Epithelial cell of esophagus (primary cell): ENCODE measurements around the gene NCOA1.
"Not testable (repeated sequence)": the region's sequence is repeated elsewhere in the genome, so short reads cannot be mapped to it uniquely, and the experiment has no call there.

ENCODE experiments used
- DNase-seq: peaks from one replicate; pipeline ENCODE4 v3.0.0; 2010; ENCODE audit warnings: low read depth
- H3K4me3 ChIP-seq: 2 replicates; pipeline ENCODE4 v1.5.1; 2011; ENCODE audit warnings: mild to moderate bottlenecking, low read length, control low read depth
- TF ChIP-seq, protein P1 (sequence below): IDR thresholded peaks from 2 replicates; pipeline ENCODE4 v1.5.1; 2011; ENCODE audit warnings: low read depth, mild to moderate bottlenecking, low read length, control low read depth, inconsistent platforms; ENCODE audit not compliant: insufficient read depth; ENCODE audit errors: missing control alignments

Gene NCOA1

DNA sequence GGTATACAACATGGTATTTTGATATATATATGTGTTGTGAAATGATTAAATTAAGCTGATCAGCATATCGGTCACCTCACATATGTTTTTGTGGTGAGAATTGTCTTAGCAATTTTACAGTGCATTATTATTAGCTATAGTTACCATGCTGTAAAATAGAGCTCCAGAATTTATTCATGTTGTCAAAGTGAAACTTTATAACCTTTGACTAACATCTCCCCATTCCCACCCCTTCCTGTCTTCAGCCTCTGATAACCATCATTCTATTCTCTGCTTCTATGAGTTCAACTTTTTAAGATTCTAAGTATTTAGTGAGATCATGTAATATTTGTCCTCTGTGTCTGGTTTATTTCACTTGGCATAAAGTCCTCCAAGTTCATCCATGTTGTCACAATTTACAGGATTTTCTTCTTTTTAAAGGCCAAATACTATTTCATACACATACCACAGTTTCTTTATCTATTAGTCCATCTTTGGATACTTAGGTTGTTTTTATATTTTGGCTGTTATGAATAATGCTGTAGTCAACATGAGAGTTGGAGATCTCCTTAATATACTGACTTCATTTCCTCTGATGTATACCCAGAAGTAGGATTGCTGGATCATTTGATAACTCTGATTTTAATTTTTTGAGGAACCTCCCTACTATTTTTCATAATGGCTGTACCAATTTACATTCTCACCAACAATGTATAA lies 30.3 kb downstream of the NCOA1 start:
- no peak for DNase-seq
- H3K4me3 ChIP-seq = no peak overlapping the region
- TF ChIP-seq, protein P1, sequence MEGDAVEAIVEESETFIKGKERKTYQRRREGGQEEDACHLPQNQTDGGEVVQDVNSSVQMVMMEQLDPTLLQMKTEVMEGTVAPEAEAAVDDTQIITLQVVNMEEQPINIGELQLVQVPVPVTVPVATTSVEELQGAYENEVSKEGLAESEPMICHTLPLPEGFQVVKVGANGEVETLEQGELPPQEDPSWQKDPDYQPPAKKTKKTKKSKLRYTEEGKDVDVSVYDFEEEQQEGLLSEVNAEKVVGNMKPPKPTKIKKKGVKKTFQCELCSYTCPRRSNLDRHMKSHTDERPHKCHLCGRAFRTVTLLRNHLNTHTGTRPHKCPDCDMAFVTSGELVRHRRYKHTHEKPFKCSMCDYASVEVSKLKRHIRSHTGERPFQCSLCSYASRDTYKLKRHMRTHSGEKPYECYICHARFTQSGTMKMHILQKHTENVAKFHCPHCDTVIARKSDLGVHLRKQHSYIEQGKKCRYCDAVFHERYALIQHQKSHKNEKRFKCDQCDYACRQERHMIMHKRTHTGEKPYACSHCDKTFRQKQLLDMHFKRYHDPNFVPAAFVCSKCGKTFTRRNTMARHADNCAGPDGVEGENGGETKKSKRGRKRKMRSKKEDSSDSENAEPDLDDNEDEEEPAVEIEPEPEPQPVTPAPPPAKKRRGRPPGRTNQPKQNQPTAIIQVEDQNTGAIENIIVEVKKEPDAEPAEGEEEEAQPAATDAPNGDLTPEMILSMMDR = no peak

DNA sequence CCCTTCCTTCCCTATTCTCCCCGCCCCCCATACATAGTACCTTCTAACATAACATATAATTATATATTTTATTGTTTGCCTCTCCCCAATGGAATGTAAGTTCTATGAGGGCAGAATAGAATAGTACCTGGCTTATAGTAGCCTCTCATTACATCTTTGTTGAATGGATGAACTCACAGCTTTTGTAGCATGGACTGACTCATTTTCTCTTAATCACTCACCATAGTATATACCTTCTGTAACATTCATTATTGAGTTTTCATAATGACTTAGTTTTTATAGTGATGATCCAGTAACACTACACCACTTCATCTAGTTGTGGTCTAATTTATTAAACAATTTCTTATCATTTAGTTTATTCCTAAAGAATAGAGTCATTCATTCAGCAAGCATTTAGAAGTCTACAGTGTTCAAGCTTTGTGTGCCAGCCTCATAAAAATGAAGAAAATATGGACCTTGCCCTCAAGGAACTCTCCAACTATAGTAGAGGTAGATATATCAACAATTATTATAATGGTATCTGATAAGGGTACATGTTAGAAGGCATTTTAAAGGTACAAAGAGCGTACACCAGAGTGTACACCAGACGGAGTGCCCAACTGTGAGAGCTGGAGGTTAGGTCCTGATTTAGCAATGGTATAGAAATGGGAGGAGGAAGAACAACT lies 31.1 kb downstream of the NCOA1 start:
- TF ChIP-seq, protein P1 = no peak
- DNase-seq = peak; percentile 11
- H3K4me3 ChIP-seq = no peak overlapping the region

DNA sequence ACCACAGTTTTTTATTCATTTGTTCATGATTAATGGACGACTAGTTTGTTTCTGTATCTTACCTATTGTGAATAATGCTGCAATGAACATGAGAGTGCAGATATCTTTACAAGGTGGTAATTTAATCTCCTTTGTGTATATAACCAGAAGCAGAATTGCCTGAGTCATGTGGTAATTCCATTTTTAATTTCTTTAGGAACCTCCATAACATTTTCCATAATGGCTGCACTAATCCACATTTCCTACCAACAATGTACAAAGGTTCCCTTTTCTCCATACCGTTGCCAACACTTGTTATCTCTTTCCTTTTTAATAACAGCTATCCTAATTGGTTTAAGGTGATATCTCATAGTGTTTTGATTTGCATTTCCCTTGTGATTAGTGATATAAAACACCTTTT lies 36.5 kb downstream of the NCOA1 start:
- TF ChIP-seq, protein P1 = no peak
- no peak overlapping the region for H3K4me3 ChIP-seq
- DNase-seq = no peak

DNA sequence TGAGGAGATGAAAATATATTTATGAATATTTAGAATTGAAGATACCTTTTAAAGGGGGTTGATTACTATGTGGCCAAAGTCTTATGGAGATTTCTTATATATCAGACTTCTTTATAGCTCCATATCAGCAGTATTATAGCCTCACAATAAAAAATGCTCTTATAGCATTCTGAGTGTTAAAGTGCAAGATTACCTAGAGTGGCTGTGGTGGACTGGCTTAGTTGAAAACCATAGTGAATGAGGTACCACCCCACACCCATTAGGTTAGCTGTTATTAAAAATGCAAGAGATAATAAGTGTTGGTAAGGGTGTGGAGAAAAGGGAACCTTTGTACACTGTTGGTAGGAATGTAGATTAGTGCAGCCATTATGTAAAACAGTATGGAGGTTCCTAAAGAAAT lies 39.7 kb downstream of the NCOA1 start:
- no peak for DNase-seq
- TF ChIP-seq, protein P1 = no peak
- no peak overlapping the region for H3K4me3 ChIP-seq

DNA sequence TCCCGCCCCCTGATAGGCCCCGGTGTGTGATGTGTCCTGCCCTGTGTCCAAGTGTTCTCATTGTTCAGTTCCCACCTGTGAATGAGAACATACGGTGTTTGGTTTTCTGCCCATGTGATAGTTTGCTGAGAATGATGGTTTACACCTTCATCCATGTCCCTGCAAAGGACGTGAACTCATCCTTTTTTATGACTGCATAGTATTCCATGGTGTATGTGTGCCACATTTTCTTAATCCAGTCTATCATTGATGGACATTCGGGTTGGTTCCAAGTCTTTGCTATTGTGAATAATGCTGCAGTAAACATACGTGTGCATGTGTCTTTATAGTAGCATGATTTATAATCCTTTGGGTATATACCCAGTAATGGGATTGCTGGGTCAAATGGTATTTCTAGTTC lies 40.6 kb downstream of the NCOA1 start:
- not testable (repeated sequence) for DNase-seq, H3K4me3 ChIP-seq

DNA sequence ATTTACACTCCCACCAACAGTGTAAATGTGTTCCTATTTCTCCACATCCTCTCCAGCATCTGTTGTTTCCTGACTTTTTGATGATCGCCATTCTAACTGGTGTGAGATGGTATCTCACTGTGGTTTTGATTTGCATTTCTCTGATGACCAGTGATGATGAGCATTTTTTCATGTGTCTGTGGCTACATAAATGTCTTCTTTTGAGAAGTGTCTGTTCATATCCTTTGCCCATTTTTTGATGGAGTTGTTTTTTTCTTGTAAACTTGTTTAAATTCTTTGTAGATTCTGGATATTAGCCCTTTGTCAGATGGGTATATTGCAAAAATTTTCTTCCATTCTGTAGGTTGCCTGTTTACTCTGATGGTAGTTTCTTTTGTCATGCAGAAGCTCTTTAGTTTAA lies 41.0 kb downstream of the NCOA1 start:
- H3K4me3 ChIP-seq, DNase-seq: not testable (repeated sequence)

DNA sequence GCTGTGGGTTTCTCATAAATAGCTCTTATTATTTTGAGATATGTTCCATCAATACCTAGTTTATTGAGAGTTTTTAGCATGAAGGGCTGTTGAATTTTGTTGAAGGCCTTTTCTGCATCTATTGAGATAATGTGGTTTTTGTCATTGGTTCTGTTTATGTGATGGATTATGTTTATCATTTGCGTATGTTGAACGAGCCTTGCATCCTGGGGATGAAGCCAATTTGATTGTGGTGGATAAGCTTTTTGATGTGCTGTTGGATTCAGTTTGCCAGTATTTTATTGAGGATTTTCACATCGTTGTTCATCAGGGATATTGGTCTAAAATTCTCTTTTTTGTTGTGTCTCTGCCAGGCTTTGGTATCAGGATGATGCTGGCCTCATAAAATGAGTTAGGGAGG lies 42.5 kb downstream of the NCOA1 start:
- not testable (repeated sequence) for DNase-seq, H3K4me3 ChIP-seq

DNA sequence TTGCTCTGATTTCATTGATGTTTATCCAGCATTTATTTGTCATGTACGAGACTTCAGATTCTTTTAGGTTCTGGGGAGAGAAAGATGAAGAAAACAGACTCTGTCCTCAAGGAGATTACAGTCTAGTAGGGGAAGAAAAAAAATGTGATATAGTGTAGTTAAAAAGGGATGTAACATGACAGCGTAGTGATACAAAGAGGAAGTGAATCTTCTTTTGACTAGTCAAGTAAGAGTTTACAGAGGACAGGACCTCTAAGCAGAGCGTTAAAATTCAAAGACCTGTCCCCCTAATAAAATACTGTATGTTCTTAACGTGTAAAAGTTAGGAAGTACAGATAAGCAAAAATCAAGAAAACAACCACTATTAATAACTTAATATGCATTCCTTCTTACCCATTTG lies 47.7 kb downstream of the NCOA1 start:
- no peak overlapping the region for H3K4me3 ChIP-seq
- TF ChIP-seq, protein P1 = no peak
- DNase-seq = no peak
